GM12891 (cell line): ENCODE data around the gene ENTPD8.

Source experiments
- PAX5 ChIP-seq: IDR thresholded peaks from 2 replicates; pipeline ENCODE4 v1.6.1; 2011; ENCODE audit warnings: low read length, moderate library complexity, mild to moderate bottlenecking; ENCODE audit not compliant: insufficient read depth, severe bottlenecking
- POLR2A ChIP-seq: IDR thresholded peaks from 2 replicates; pipeline ENCODE4 v1.6.1; 2011; ENCODE audit warnings: low read depth, low read length, control low read depth
- POLR2AphosphoS5 ChIP-seq: IDR thresholded peaks from 2 replicates; pipeline ENCODE4 v1.6.1; 2011; ENCODE audit warnings: low read depth, low read length, control low read depth
- POU2F2 ChIP-seq: IDR thresholded peaks from 2 replicates; pipeline ENCODE4 v1.6.1; 2011; ENCODE audit warnings: low read depth, mild to moderate bottlenecking, control low read depth, low read length, moderate library complexity
- SPI1 ChIP-seq: IDR thresholded peaks from 2 replicates; pipeline ENCODE4 v1.6.1; 2011; ENCODE audit warnings: low read depth, low read length, control low read depth
- TAF1 ChIP-seq: IDR thresholded peaks from 2 replicates; pipeline ENCODE4 v1.6.1; 2011; ENCODE audit warnings: low read depth, low read length, control low read depth

GRCh38 chr9:137406876-137407589 lies 34.1 kb downstream of the ENTPD8 start:
- TF ChIP-seq POLR2AphosphoS5: no peak
- TF ChIP-seq SPI1: no peak
- no peak for TF ChIP-seq POLR2A
- no peak for TF ChIP-seq TAF1
- TF ChIP-seq POU2F2: no peak
- TF ChIP-seq PAX5: no peak
